Measurements from ENCODE around the gene RGS1.

DNA sequence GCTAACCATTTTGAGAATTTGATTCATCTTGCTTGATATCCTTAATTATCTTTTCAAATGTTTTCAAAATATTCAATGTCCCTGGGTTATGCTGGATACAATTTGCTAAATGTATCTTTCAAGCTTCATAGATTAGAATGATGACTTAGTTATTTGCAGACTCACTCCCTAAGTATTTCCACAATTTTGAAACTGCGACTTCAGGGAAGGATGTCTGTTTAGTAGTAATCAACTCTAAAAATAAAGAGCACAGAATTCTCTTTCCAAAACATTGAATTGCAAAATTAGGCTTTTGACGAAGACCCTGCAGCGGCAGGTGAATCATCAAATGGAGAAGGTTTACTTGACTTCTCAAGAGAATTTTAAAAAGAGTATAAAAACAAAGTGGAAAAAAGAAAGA is 14.2 kb downstream of the RGS1 start:
- TF ChIP-seq, protein P1, sequence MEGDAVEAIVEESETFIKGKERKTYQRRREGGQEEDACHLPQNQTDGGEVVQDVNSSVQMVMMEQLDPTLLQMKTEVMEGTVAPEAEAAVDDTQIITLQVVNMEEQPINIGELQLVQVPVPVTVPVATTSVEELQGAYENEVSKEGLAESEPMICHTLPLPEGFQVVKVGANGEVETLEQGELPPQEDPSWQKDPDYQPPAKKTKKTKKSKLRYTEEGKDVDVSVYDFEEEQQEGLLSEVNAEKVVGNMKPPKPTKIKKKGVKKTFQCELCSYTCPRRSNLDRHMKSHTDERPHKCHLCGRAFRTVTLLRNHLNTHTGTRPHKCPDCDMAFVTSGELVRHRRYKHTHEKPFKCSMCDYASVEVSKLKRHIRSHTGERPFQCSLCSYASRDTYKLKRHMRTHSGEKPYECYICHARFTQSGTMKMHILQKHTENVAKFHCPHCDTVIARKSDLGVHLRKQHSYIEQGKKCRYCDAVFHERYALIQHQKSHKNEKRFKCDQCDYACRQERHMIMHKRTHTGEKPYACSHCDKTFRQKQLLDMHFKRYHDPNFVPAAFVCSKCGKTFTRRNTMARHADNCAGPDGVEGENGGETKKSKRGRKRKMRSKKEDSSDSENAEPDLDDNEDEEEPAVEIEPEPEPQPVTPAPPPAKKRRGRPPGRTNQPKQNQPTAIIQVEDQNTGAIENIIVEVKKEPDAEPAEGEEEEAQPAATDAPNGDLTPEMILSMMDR (IDR thresholded peaks at IDR 0.05) = no peak
- TF ChIP-seq POLR2A (IDR thresholded peaks at IDR 0.05) (no peak), POLR2AphosphoS5 (IDR thresholded peaks at IDR 0.05) (no peak), EP300 (IDR thresholded peaks at IDR 0.05) (no peak)
